CD14-positive monocyte (primary cell): ENCODE data around the gene GTSF1L. TPM values are rescaled to one million over a fixed set of nuclear protein-coding genes. Genes with fewer than 3 reads are reported as not detected.

Source experiments
- DNase-seq, 3 donors: peaks; one replicate each; pipeline ENCODE4 v3.0.0-alpha.2; 2011 to 2022
- H2AFZ ChIP-seq: 2 replicates; pipeline ENCODE4 v1.6.0; 2012; ENCODE audit warnings: mild to moderate bottlenecking, low read depth, low read length, inconsistent platforms; ENCODE audit not compliant: insufficient read depth, poor library complexity, severe bottlenecking
- H3K27ac ChIP-seq, 2 donors: 1 replicate in 1 of 2; 2 replicates in 1 of 2; pipeline ENCODE4 v1.5.1; 2012 to 2013; ENCODE audit warnings: low read length in 2 of 2, control low read depth in 1 of 2, inconsistent platforms in 1 of 2, low read depth in 1 of 2, mild to moderate bottlenecking in 1 of 2
- H3K27me3 ChIP-seq, 2 donors: one replicate each; pipeline versions ENCODE4 v1.6.0 to v1.6.1; 2011 to 2013; ENCODE audit warnings: low read length in 2 of 2; ENCODE audit not compliant: control insufficient read depth in 2 of 2, insufficient read depth in 2 of 2
- H3K36me3 ChIP-seq, 2 donors: replicated peaks in 1 of 2; 1 replicate in 1 of 2; 2 replicates in 1 of 2; pipeline versions ENCODE4 v1.5.1 to v1.6.1; 2012 to 2013; ENCODE audit warnings: low read length in 2 of 2, control low read depth in 1 of 2, inconsistent platforms in 1 of 2, mild to moderate bottlenecking in 1 of 2; ENCODE audit not compliant: insufficient read depth in 2 of 2, control insufficient read depth in 1 of 2
- H3K4me1 ChIP-seq, 2 donors: 1 replicate in 1 of 2; 2 replicates in 1 of 2; pipeline versions ENCODE4 v1.5.1 to v1.6.1; 2012 to 2013; ENCODE audit warnings: low read length in 2 of 2, control low read depth in 1 of 2, inconsistent platforms in 1 of 2, mild to moderate bottlenecking in 1 of 2, moderate library complexity in 1 of 2; ENCODE audit not compliant: insufficient read depth in 2 of 2, control insufficient read depth in 1 of 2
- H3K4me2 ChIP-seq: replicated peaks from 2 replicates; pipeline ENCODE3; 2012; ENCODE audit warnings: low read length, moderate library complexity, mild to moderate bottlenecking; ENCODE audit not compliant: poor library complexity, severe bottlenecking; ENCODE audit errors: extremely low read depth
- H3K4me3 ChIP-seq, 3 experiments: fragments of 200-600 bp in 1 of 3; sonication (generic) in 1 of 3; replicated peaks in 1 of 3; 1 replicate in 2 of 3; 2 replicates in 1 of 3; pipeline ENCODE4 v1.5.1; 2011 to 2013; ENCODE audit warnings: low read length in 3 of 3, mild to moderate bottlenecking in 3 of 3, control low read depth in 2 of 3, low read depth in 2 of 3, inconsistent platforms in 1 of 3, moderate library complexity in 1 of 3
- H3K79me2 ChIP-seq: 2 replicates; pipeline ENCODE4 v1.6.0; 2012; ENCODE audit warnings: mild to moderate bottlenecking, control low read depth, inconsistent platforms, low read length, moderate library complexity; ENCODE audit not compliant: insufficient read depth
- H3K9ac ChIP-seq: 2 replicates; pipeline ENCODE4 v1.6.0; 2017; ENCODE audit warnings: low read length, mild to moderate bottlenecking; ENCODE audit not compliant: insufficient read depth, poor library complexity, severe bottlenecking
- H3K9me3 ChIP-seq, 2 donors: replicated peaks in 1 of 2; 1 replicate in 1 of 2; 2 replicates in 1 of 2; pipeline versions ENCODE4 v1.5.1 to v1.6.1; 2012 to 2013; ENCODE audit warnings: low read length in 2 of 2, control low read depth in 1 of 2; ENCODE audit not compliant: control insufficient read depth in 1 of 2, insufficient read depth in 1 of 2
- H4K20me1 ChIP-seq: 2 replicates; pipeline ENCODE4 v1.6.0; 2012; ENCODE audit warnings: mild to moderate bottlenecking, low read length, control low read depth, moderate library complexity; ENCODE audit not compliant: insufficient read depth
- H3K27ac Mint-ChIP-seq, 7 donors: one replicate each; pipeline ENCODE4 v1.8.0; 2020; ENCODE audit warnings: mild to moderate bottlenecking in 7 of 7, mixed read lengths in 7 of 7, moderate library complexity in 6 of 7, inconsistent platforms in 2 of 7
- H3K27me3 Mint-ChIP-seq, 3 donors: one replicate each; pipeline ENCODE4 v1.8.0; 2021 to 2022; ENCODE audit warnings: low read depth in 3 of 3, mild to moderate bottlenecking in 3 of 3, mixed read lengths in 3 of 3, moderate library complexity in 3 of 3, inconsistent platforms in 1 of 3
- H3K36me3 Mint-ChIP-seq, 2 donors: one replicate each; pipeline ENCODE4 v1.8.0; 2020; ENCODE audit warnings: mixed read lengths in 2 of 2, inconsistent platforms in 1 of 2, mild to moderate bottlenecking in 1 of 2
- H3K4me1 Mint-ChIP-seq: one replicate; pipeline ENCODE4 v1.8.0; 2020; ENCODE audit warnings: mild to moderate bottlenecking, mixed read lengths
- H3K4me3 Mint-ChIP-seq, 2 donors: one replicate each; pipeline ENCODE4 v1.8.0; 2020; ENCODE audit warnings: mild to moderate bottlenecking in 2 of 2, mixed read lengths in 2 of 2, moderate library complexity in 1 of 2
- H3K9me3 Mint-ChIP-seq, 7 donors: one replicate each; pipeline ENCODE4 v1.8.0; 2020 to 2022; ENCODE audit warnings: mixed read lengths in 7 of 7, mild to moderate bottlenecking in 6 of 7, moderate library complexity in 6 of 7, inconsistent platforms in 2 of 7
- WGBS: methylation state at CpG from one replicate; pipeline ENCODE4 v1.1.5; 2013; ENCODE audit warnings: missing lambda C conversion rate; ENCODE audit not compliant: insufficient coverage; 5-methylcytosine and 5-hydroxymethylcytosine counted together
- intact Hi-C, 2 donors: fragments of 100-400 bp; cut with micrococcal nuclease; formaldehyde crosslinking; loops; one replicate each; pipeline versions ENCODE4 v1.15.0 to v1.15.1; 2023
- polyA plus RNA-seq, 3 donors: library from polyadenylated mRNA; depleted of rRNA in 1 of 3; unstranded in 2 of 3; stranded (reverse) in 1 of 3; fragments of 300-500 nt in 2 of 3; fragments of >200 nt in 1 of 3; fragmentation: Illumina TruSeq in 2 of 3; gene quantifications; 1 replicate in 2 of 3; 2 replicates in 1 of 3; pipeline ENCODE4 v1.2.3, GENCODE V29; 2012 to 2021
- TF ChIP-seq, protein P1 (sequence below): fragments of 200-600 bp; IDR thresholded peaks from one replicate; pipeline ENCODE4 v1.8.0; 2022; ENCODE audit warnings: antibody characterized with exemption, mild to moderate bottlenecking

GTSF1L gene
- polyA plus RNA-seq, 3 donors: not detected

GRCh38 chr20:43752561-43753301, 25.9 kb upstream of the GTSF1L start:
- Histone ChIP-seq H3K4me3 (peak overlapping the region in 1 of 3 experiments; percentile 47), H3K27ac (no peak overlapping the region), H2AFZ (no peak overlapping the region), H3K27me3 (peaks cover 27 to 45% of the 10 kb centered on the region in 2 donors), H3K4me2 (peak overlapping the region; percentile 63), H3K79me2 (no peaks in the 10 kb centered on the region), H3K36me3 (no peaks in the 10 kb centered on the region), H3K4me1 (peaks cover 52 to 54% of the 10 kb centered on the region in 2 donors), H3K9ac (peak overlapping the region; percentile 22), H4K20me1 (no peaks in the 10 kb centered on the region), H3K9me3 (peaks cover 4 to 13% of the 10 kb centered on the region in 2 donors)
- DNase-seq: peak; percentile 79 to 93 (median 90)
- Mint-ChIP-seq H3K4me1 (peaks cover 46% of the 10 kb centered on the region), H3K27me3 (peaks cover 46 to 66% (median 61%) of the 10 kb centered on the region in 3 donors), H3K4me3 (peak overlapping the region; percentile 64 to 86), H3K27ac (peak overlapping the region in 6 of 7 donors; percentile 74 to 92 (median 84)), H3K9me3 (peaks cover 4 to 21% (median 13%) of the 10 kb centered on the region in 7 donors), H3K36me3 (peaks cover 8 to 13% of the 10 kb centered on the region in 2 donors)
- TF ChIP-seq, protein P1, sequence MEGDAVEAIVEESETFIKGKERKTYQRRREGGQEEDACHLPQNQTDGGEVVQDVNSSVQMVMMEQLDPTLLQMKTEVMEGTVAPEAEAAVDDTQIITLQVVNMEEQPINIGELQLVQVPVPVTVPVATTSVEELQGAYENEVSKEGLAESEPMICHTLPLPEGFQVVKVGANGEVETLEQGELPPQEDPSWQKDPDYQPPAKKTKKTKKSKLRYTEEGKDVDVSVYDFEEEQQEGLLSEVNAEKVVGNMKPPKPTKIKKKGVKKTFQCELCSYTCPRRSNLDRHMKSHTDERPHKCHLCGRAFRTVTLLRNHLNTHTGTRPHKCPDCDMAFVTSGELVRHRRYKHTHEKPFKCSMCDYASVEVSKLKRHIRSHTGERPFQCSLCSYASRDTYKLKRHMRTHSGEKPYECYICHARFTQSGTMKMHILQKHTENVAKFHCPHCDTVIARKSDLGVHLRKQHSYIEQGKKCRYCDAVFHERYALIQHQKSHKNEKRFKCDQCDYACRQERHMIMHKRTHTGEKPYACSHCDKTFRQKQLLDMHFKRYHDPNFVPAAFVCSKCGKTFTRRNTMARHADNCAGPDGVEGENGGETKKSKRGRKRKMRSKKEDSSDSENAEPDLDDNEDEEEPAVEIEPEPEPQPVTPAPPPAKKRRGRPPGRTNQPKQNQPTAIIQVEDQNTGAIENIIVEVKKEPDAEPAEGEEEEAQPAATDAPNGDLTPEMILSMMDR: no peak
- intact Hi-C loops: loop anchor here in 1 of 2 donors (2.0 to 5.0 kb wide), 2 partner anchors 190 to 328 kb away; no protein-coding TSS in a partner anchor
- 38% methylated on average over 4 of the region's 13 CpGs for WGBS

GRCh38 chr20:43752051-43752360, 25.2 kb upstream of the GTSF1L start:
- DNase-seq: no peak
- TF ChIP-seq, protein P1: no peak
- Mint-ChIP-seq H3K4me3 (peak overlapping the region in 1 of 2 donors; percentile 86), H3K27me3 (peaks cover 46 to 63% (median 57%) of the 10 kb centered on the region in 3 donors), H3K27ac (peak overlapping the region in 6 of 7 donors; percentile 23 to 92 (median 84)), H3K9me3 (peaks cover 8 to 28% (median 15%) of the 10 kb centered on the region in 7 donors), H3K36me3 (peaks cover 11 to 13% of the 10 kb centered on the region in 2 donors), H3K4me1 (peaks cover 50% of the 10 kb centered on the region)
- H2AFZ ChIP-seq: no peak overlapping the region
- WGBS: 71% methylated on average over 1 of the region's 4 CpGs
- no peaks in the 10 kb centered on the region for H4K20me1 ChIP-seq
- H3K4me2 ChIP-seq: peak overlapping the region; percentile 63
- H3K79me2 ChIP-seq: no peaks in the 10 kb centered on the region
- peak overlapping the region; percentile 22 for H3K9ac ChIP-seq
- peaks cover 27 to 45% of the 10 kb centered on the region in 2 donors for H3K27me3 ChIP-seq
- intact Hi-C loops: loop anchor here in 1 of 2 donors (2.0 to 5.0 kb wide), 2 partner anchors 190 to 329 kb away; no protein-coding TSS in a partner anchor
- H3K4me3 ChIP-seq: peak overlapping the region in 1 of 3 experiments; percentile 47
- H3K9me3 ChIP-seq: peaks cover 9 to 13% of the 10 kb centered on the region in 2 donors
- H3K27ac ChIP-seq: no peak overlapping the region
- H3K36me3 ChIP-seq: no peaks in the 10 kb centered on the region
- peaks cover 56 to 61% of the 10 kb centered on the region in 2 donors for H3K4me1 ChIP-seq
